ENCODE measurements around the gene SSBP4.

Gene SSBP4

DNA sequence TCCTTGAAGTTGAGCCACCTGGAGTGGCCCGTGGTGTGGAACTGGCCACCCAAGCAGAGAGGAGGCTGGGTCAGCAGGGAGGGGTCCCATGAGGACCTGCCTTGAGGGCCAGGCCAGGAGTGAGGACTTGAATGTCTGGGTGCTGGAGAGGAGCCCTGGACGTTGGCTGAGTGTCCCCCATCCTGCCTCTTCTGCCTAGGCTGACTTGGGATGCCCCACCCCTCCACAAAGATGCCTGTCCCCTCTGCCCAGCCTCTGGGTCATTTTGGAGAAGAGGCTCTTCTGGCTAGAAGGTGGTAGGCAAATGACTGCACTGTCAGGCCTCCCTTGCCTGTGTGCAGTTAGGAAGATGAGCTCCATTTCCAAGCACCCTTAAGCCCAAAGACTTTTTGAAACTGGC is 1.7 kb downstream of the SSBP4 start:
- DNase-seq (ENCODE audit: low read depth, low spot score), result no peak

DNA sequence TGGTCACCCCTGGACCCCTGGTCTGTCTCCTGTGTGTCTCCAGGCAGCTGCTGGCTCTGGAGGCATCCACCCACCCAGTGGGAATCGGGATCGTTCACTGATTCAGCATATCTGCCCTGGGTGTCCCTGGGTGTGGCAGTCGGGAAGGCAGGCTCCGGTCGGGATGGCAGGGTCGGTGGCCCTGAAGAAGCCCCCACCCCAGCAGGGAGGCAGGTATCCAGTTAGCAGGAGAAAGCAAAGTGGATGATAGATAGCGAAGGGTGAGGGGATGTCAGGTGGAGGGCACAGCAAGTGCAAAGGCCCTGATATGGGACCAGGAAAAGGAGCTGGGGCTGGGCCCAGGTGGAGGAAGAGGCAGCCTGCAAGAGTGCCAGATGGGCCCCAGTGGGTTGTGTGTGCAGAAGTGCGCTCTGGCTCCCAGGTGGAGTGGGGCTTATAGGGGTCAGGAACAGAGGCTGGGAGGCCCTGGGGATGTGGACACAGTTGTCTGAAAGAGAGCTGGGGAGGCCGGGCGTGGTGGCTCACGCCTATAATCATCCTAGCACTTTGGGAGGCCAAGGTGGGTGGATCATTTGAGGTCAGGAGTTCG is 2.3 kb downstream of the SSBP4 start:
- DNase-seq (ENCODE audit: low read depth, low spot score), result no peak

DNA sequence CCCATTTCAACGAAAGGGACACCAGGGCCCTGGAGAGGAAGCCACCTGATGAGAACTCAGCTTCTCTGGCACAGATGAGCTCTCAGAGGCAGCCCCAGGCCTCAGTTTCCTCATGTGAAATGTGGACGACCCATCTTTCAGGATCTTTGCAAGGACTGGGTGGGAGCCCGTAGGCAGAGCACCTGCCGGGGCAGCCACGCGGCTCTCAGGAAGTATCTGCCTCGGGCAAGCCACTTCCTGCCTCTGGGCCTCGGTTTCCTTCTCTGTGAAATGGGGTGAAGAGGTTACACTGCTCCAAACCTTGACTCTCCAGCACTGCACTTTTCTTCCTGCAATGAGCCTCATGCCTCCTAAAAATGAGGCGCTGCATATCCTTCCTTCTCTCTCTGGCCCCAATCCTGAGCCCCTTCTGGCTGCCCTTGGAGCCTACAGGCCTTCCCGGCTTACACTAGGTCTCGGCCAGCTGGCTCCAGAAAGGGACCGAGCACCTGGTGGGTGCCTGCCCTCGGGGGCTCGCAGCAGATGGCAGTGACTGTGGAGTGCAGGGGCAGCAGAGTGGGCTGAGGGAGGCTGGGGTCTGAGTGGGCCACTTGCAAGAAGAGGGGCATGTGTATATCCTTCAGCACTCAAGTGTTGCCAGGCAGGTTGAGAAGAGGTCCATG is 3.5 kb downstream of the SSBP4 start:
- no peak for DNase-seq (ENCODE audit: low read depth, low spot score)

DNA sequence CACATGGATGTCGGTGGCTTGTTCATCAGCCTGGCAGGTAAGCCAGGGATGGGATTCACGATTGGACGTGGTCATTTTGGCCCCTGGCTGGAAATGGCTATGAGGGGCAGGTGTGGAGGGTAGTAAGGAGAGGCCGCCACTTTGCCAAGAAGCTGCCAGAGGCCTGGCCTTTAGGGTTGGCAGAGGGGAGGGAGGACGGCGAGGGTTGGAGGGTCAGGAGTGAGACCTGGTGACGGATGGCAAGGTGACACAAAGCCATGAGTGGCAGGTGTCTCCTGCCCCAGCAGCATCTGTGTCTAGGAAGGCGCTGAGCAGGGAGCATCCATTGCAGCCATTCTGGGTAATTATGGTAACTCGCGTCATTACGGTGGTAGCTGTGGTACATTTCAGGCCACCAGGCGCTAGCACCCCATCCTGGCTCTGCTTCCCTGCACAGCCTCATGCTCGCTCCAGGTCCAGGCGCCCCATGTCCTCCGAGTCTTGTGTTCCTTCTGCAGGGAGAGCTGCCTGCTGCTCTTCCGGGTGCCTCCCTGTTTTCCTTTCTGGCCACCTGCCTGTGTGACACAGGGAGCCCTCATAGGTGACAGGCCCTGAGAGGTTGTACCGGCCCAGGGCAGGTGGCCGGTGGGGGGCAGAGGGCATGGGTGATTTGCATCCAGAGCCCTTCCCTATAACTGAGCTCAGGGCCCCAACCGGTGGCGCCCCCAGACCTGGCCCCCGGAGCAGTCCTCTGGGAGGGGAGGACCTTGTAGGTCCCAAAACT is 4.2 kb downstream of the SSBP4 start:
- no peak for DNase-seq (ENCODE audit: low read depth, low spot score)

- DNase-seq (ENCODE audit: low read depth, low spot score), result no peak
These were observed 5.1 kb downstream of the SSBP4 start for GRCh38 chr19:18424122-18424889.

DNA sequence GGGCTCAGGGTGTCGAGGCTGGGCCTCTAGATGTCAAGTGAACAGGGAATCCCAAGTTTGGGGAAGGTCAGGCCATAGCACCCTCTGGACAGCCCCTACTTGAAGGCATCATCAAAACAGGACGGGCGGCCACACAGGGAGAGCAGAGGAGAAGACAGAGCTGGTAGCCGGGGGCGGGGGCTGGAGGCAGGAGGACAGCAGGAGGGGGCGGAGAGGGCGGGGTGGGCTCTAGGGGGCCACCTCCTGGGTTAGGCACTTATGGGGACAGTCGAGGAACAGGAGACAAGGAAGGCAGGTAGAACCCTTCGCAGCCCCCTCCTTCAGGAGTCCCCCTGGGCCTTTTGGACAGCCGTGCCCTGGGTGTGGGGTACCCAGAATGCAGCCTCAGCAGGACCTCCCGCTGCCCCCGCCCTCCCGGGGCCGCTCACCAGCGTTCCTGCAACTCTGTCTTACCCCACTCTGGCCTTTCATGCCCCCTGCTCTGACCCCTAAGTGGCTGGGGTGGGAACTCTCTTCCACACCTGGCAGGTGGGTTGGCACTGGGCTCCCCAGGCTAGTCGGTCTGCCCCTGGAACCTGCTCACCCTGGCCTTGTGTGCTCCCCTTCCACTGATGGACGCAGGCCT is 5.8 kb downstream of the SSBP4 start:
- no peak for DNase-seq (ENCODE audit: low read depth, low spot score)

GRCh38 chr19:18425515-18426415 is 6.6 kb downstream of the SSBP4 start:
- DNase-seq (ENCODE audit: low read depth, low spot score), result no peak

DNA sequence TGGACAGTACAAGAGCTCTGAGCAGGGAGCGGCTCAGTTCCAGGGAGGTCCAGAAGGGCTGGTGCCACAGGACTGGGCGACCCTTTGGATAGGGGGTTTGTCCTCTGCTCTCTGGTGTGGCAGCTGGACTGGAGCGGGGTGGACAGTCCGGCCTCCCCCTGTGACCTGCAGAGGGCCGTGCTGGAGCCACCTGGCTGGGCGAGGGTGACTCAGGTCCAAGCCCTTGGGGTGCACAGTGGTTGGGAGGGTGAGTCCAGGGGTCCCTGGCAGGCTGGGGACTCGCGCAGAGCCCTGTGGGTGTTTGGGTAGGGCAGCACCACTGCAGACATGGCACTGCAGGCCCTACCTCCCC is 7.2 kb downstream of the SSBP4 start:
- DNase-seq (ENCODE audit: low read depth, low spot score), result no peak

- DNase-seq (ENCODE audit: low read depth, low spot score), result no peak
These were observed 8.0 kb downstream of the SSBP4 start for GRCh38 chr19:18427080-18427742.

- no peak for DNase-seq (ENCODE audit: low read depth, low spot score)
These were observed 8.5 kb downstream of the SSBP4 start for GRCh38 chr19:18427743-18428113.

- no peak for DNase-seq (ENCODE audit: low read depth, low spot score)
These were observed 9.1 kb downstream of the SSBP4 start for GRCh38 chr19:18428173-18428786.

DNA sequence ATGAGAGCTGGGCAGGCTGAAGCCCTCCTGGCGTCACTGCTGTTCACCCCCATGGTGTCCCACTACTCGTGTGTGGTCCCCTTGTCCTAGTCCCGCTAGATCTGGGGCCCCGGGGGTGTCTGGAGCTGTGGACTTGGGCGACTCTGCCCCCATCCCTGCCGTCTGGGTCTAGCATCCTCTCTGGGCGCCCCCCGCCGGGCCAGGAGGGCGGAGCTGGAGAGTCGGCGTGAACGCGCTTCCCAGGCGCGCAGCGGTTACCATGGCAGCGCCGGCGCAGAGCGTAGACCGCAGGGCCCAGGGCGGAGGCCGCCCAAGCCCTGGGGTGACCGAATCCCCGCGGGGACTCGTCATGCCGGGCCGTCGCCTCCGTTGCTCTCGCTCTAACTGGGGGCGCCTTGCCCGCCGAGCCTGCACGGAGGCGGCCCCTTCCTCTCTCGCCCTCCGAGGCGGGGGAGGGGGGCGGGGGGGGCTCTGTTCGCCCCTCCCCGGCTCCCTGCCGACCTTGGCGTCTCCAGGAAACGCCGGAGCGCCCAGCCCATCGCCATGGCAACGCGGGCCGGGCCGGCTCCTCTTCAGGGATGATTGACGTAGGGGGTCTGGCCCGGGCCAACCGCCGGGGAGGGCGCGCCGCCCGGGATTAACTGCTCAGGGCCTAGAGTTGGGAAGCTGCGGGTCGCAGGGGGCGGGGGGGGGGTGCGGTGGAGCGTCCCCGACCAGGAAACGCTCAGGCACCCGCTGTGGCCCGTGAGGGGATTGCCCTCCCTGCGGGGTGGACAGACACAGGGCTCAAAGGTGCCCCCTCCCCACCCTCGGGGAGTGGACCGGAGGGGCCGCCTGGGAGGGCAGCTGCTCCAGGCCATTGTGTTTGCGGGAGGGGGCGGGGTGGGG is 9.8 kb downstream of the SSBP4 start:
- no peak for DNase-seq (ENCODE audit: low read depth, low spot score)

GRCh38 chr19:18429717-18430416 is 10.7 kb downstream of the SSBP4 start:
- no peak for DNase-seq (ENCODE audit: low read depth, low spot score)

DNA sequence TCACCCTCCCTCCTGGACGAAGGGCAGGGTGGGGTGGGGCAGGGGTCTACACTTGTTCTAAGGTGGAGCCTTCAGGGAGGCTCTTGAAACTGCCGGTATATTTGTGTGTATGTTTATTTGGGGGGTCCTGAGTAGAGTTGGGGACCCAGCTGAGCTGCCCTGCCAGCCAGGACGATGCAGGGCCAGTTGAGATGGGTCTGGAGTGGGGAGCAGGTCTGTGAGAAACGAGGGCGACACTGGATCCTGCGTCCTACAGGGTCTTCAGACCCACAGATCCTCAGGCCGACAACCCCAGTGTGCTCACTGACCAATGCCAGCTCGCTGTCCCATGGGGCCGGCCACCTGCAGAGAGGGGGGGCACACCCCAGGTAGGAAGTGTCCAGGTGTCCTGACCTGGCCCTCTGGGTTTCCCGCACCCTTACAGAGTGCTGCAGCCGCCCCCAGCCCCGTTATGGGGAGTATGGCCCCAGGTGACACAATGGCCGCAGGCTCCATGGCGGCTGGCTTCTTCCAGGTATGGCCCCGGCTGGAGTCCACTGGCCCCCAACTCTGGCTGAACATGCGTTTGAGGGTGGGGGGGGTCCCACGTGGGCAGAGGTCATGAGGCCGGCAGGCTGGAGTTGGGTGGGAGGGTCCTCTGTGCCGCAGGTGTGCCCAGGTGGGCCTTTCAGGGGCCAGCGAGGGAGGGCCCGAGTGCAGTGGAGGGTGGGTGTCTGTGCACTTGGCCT is 11.4 kb downstream of the SSBP4 start:
- no peak for DNase-seq (ENCODE audit: low read depth, low spot score)

DNA sequence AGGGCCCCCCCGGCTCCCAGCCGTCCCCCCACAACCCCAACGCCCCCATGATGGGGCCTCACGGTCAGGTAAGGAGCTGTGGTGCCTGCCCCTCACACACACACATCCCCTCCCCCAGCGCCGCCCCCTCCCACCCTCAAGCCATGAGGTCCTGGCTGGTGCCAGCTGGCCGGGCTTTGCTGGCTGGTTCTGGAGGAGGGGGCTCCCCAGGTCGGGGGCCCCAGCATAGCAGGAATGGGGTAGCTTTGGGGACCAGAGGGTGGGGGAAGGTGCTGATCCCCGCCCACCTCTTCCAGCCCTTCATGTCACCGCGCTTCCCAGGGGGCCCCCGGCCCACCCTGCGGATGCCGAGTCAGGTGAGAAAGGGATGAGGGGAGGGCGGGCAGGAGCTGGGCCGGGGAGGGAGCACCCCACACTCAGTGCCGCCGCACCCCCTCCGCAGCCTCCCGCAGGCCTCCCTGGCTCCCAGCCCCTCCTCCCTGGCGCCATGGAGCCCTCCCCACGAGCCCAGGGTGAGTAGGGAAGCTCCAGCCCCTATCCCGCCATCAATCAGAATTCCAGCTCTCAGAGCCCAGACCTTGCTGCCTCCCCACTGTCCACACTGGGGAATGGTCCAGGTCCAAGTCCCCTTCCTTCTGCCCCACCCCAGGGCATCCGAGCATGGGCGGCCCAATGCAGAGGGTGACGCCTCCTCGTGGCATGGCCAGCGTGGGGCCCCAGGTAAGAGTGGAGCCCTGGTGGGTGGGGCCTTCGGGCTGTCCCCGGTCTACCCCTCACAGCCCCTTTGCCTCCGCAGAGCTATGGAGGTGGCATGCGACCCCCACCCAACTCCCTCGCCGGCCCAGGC is 12.4 kb downstream of the SSBP4 start:
- DNase-seq (ENCODE audit: low read depth, low spot score), result no peak

GRCh38 chr19:18432275-18433014 is 13.2 kb downstream of the SSBP4 start:
- no peak for DNase-seq (ENCODE audit: low read depth, low spot score)

All from activated naive CD8-positive, alpha-beta T cell treated with anti-CD3 and anti-CD28 coated beads, Interleukin-2, amount 50 U/mL, for 16 hours (primary cell).